Breast epithelium (tissue), 4 donors: ENCODE measurements around the gene DRP2. TPM values are rescaled to one million over a fixed set of nuclear protein-coding genes. Genes with fewer than 3 reads are reported as not detected.

Experiments
- DNase-seq, 2 donors: peaks; one replicate each; pipeline ENCODE4 v3.0.0-alpha.2; 2019; ENCODE audit warnings: low spot score in 2 of 2
- H3K27ac ChIP-seq, 2 donors: fragments of 200-600 bp; sonication (generic) in 1 of 2; one replicate each; pipeline ENCODE4 v1.5.1; 2016 to 2019; ENCODE audit warnings: mild to moderate bottlenecking in 1 of 2
- H3K27me3 ChIP-seq, 2 donors: fragments of 200-600 bp; sonication (generic) in 1 of 2; one replicate each; pipeline versions ENCODE4 v1.5.1 to v1.6.0; 2017 to 2019; ENCODE audit warnings: control low read depth in 1 of 2, mild to moderate bottlenecking in 1 of 2
- H3K36me3 ChIP-seq: fragments of 200-600 bp; one replicate; pipeline ENCODE4 v1.5.1; 2019
- H3K4me1 ChIP-seq, 2 donors: fragments of 200-600 bp; sonication (generic); one replicate each; pipeline ENCODE4 v1.5.1; 2016 to 2019; ENCODE audit warnings: control low read depth in 1 of 2
- H3K4me3 ChIP-seq, 3 donors: fragments of 200-600 bp; sonication (generic); 1 replicate in 2 of 3; 2 replicates in 1 of 3; pipeline ENCODE4 v1.5.1; 2016 to 2019; ENCODE audit warnings: mild to moderate bottlenecking in 3 of 3, moderate library complexity in 2 of 3
- H3K9me3 ChIP-seq, 2 donors: fragments of 200-600 bp; sonication (generic) in 1 of 2; one replicate each; pipeline ENCODE4 v1.5.1; 2016 to 2019; ENCODE audit warnings: control low read depth in 1 of 2
- CTCF ChIP-seq, 3 donors: fragments of 450-650 bp; IDR thresholded peaks; one replicate each; pipeline ENCODE4 v1.5.1; 2016 to 2017; ENCODE audit warnings: antibody characterized with exemption in 3 of 3, mild to moderate bottlenecking in 3 of 3, moderate library complexity in 3 of 3
- POLR2A ChIP-seq: fragments of 450-650 bp; IDR thresholded peaks from one replicate; pipeline ENCODE4 v1.6.1; 2016; ENCODE audit warnings: antibody characterized with exemption, mild to moderate bottlenecking, moderate library complexity
- POLR2AphosphoS5 ChIP-seq, 3 donors: sonication (generic); formaldehyde crosslinking; IDR thresholded peaks; one replicate each; pipeline ENCODE4 v1.6.1; 2017; ENCODE audit warnings: antibody characterized with exemption in 3 of 3
- intact Hi-C: fragments of 100-400 bp; cut with DNase I; formaldehyde crosslinking; loops from one replicate; pipeline ENCODE4 v1.15.1; 2023; ENCODE audit warnings: low total_unique reads
- total RNA-seq, 3 donors: library from RNA; depleted of rRNA; stranded (reverse); fragments of >200 nt; gene quantifications; one replicate each; pipeline ENCODE4 v1.1.0, GENCODE V29; 2016

Gene DRP2
- total RNA-seq, 3 donors from 2014 or later, result under 0.01 TPM

- TF ChIP-seq CTCF (IDR thresholded peaks at IDR 0.05), result no peak
- no peak for TF ChIP-seq POLR2A
- TF ChIP-seq POLR2AphosphoS5 (IDR thresholded peaks at IDR 0.05), result no peak
- H3K9me3 ChIP-seq, result no peaks in the 10 kb centered on the region
- H3K36me3 ChIP-seq, result no peaks in the 10 kb centered on the region
- DNase-seq, result no peak
- intact Hi-C loops, result no loop called here
- peaks cover 0 to 66% of the 10 kb centered on the region in 2 donors for H3K27me3 ChIP-seq
- H3K4me3 ChIP-seq, result no peak overlapping the region
- no peaks in the 10 kb centered on the region for H3K4me1 ChIP-seq
- no peak overlapping the region for H3K27ac ChIP-seq
Measured at GRCh38 chrX:101260435-101260834, 40.8 kb downstream of the DRP2 start.

- intact Hi-C loops, result no loop called here
- no peaks in the 10 kb centered on the region for H3K36me3 ChIP-seq
- DNase-seq, result no peak
- H3K27ac ChIP-seq, result no peak overlapping the region
- H3K27me3 ChIP-seq, result peaks cover 0 to 75% of the 10 kb centered on the region in 2 donors
- H3K4me3 ChIP-seq, result no peak overlapping the region
- TF ChIP-seq POLR2A (no peak), POLR2AphosphoS5 (IDR thresholded peaks at IDR 0.05) (no peak), CTCF (IDR thresholded peaks at IDR 0.05) (no peak)
- H3K4me1 ChIP-seq, result no peaks in the 10 kb centered on the region
- no peaks in the 10 kb centered on the region for H3K9me3 ChIP-seq
Measured at GRCh38 chrX:101262590-101262989, 43.0 kb downstream of the DRP2 start.

GRCh38 chrX:101263766-101264165, 44.2 kb downstream of the DRP2 start:
- no peak overlapping the region for H3K4me3 ChIP-seq
- intact Hi-C loops, result no loop called here
- TF ChIP-seq CTCF (IDR thresholded peaks at IDR 0.05) (no peak), POLR2A (no peak), POLR2AphosphoS5 (IDR thresholded peaks at IDR 0.05) (no peak)

GRCh38 chrX:101265869-101266428, 46.4 kb downstream of the DRP2 start:
- no peak for DNase-seq
- TF ChIP-seq POLR2AphosphoS5 (IDR thresholded peaks at IDR 0.05), result no peak
- no peak for TF ChIP-seq POLR2A
- TF ChIP-seq CTCF (IDR thresholded peaks at IDR 0.05), result no peak
- peaks cover 0 to 6% of the 10 kb centered on the region in 2 donors for H3K9me3 ChIP-seq
- intact Hi-C loops, result no loop called here
- no peak overlapping the region for H3K4me3 ChIP-seq
- no peak overlapping the region for H3K27ac ChIP-seq
- no peaks in the 10 kb centered on the region for H3K36me3 ChIP-seq
- no peaks in the 10 kb centered on the region for H3K4me1 ChIP-seq
- H3K27me3 ChIP-seq, result peaks cover 0 to 80% of the 10 kb centered on the region in 2 donors

More at GRCh38 chrX:101263766-101264165, 44.2 kb downstream of the DRP2 start:
- Histone ChIP-seq H3K27ac (no peak overlapping the region), H3K27me3 (peaks cover 0 to 78% of the 10 kb centered on the region in 2 donors), H3K9me3 (peaks cover 0 to 6% of the 10 kb centered on the region in 2 donors), H3K4me1 (no peaks in the 10 kb centered on the region), H3K36me3 (no peaks in the 10 kb centered on the region)
- DNase-seq, result no peak

- H3K27me3 ChIP-seq, result peaks cover 0 to 55% of the 10 kb centered on the region in 2 donors
- no peak overlapping the region for H3K4me3 ChIP-seq
- no peak for DNase-seq
- TF ChIP-seq POLR2A (no peak), CTCF (IDR thresholded peaks at IDR 0.05) (no peak), POLR2AphosphoS5 (IDR thresholded peaks at IDR 0.05) (no peak)
- no peaks in the 10 kb centered on the region for H3K36me3 ChIP-seq
- no peak overlapping the region for H3K27ac ChIP-seq
- H3K9me3 ChIP-seq, result no peaks in the 10 kb centered on the region
- no peaks in the 10 kb centered on the region for H3K4me1 ChIP-seq
- intact Hi-C loops, result no loop called here
Measured at GRCh38 chrX:101274198-101274597, 54.6 kb downstream of the DRP2 start.
